Activated naive CD4-positive, alpha-beta T cell (primary cell): ENCODE measurements around the gene DNAJC15.

Experiments
- DNase-seq, 4 experiments: peaks; one replicate each; lab custom pipeline; 2025; lab: John Stamatoyannopoulos, UW

The DNAJC15 gene

DNA sequence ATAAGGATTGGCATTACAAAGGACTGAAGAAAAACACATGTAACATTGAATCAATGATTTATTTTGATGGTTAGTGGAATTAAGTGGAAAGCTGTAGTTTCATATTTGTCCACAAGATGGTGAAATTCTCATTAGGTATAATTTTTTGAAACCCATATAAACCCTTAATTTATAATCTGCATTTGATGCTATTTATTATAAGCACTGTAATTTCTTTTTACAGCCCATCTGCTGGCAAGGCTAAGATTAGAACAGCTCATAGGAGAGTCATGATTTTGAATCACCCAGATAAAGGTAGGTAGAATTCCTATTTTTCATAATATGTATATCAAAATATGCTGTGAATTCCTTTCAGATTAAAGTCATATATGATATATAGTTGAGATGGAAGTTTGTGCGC lies 62.2 kb downstream of the DNAJC15 start:
- DNase-seq: no peak

DNA sequence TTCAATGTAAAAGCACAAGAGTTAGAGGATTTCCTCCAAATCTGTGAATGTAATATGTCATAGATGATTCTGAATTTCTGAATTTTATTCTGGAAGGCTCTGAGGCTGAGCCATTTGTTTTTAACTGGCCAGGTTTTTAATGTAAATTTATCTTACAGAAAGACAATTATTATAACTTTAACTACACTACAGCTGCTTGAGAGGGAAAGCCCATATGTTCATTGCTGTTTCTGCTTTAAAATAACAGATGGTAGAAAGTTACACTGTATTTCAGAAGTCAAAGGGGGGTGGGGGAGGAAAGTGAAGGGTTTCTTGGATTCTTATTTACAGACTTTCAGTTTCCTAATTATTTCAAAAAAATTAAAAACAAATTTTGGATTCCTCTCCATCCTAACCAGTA lies 62.8 kb downstream of the DNAJC15 start:
- no peak for DNase-seq

DNA sequence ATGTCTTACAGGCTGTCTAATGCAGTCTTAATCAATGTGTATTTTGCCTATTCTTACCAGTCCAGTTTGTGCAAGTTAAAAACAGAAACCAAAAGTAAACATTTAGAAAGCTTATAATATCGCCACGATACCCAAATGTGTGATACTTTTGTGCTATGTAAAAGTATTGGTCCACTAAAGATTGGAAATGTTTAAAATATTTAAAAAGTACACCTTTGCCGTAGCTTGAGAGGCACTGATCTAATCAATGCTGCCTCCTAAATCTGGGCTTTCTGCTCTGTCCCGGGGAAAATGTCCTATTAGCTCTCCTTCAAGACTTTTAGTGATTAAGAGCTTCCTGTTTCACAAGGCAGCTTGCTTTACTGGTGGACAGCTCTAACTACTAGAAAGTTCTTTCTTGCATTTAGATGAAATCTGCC lies 64.7 kb downstream of the DNAJC15 start:
- DNase-seq: no peak

DNA sequence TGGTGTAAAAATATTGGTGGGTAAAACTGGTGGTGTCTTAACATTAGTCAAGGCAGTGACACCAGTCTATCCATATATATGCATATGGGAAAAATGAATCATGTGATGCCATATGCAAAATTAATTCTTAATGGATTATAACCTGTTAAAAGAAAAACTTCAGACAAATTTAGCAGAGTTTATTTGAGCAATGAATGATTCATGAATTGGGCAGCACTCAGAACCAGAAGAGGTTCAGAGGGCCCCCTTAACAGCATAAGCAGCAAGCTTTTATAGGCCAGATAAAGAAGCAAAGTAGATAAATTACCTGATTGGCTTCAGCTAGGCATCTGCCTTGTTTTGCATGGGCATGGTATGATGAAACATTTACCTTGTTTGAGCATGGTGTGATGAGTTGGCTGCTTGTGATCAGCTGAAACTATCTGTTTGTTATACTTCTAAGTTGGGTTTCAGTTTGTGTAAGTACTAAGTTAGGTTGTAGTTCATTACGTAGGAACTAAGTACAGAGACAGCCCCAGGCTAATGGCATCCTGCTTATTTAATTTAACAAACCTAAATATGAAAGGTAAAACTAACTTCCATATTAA lies 66.6 kb downstream of the DNAJC15 start:
- no peak for DNase-seq

DNA sequence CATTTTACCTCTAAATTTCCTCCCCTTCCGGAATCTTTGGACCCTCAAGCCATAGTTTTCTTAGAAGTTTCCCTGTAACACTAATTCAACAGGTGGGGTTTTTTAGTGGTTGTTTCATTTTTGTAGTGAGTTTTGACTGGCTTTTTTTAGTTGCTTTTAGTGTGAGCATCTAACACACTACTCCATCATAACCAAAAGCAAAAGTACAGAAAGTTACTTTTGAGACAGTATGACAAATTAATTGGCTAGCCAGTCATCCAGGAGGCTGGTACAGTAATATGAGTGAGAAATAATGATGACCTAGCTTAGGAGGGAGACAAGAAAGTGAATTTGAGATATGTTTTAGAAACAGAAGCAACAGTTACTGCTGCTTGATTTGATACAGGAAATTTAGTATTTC lies 71.5 kb downstream of the DNAJC15 start:
- DNase-seq: no peak

DNA sequence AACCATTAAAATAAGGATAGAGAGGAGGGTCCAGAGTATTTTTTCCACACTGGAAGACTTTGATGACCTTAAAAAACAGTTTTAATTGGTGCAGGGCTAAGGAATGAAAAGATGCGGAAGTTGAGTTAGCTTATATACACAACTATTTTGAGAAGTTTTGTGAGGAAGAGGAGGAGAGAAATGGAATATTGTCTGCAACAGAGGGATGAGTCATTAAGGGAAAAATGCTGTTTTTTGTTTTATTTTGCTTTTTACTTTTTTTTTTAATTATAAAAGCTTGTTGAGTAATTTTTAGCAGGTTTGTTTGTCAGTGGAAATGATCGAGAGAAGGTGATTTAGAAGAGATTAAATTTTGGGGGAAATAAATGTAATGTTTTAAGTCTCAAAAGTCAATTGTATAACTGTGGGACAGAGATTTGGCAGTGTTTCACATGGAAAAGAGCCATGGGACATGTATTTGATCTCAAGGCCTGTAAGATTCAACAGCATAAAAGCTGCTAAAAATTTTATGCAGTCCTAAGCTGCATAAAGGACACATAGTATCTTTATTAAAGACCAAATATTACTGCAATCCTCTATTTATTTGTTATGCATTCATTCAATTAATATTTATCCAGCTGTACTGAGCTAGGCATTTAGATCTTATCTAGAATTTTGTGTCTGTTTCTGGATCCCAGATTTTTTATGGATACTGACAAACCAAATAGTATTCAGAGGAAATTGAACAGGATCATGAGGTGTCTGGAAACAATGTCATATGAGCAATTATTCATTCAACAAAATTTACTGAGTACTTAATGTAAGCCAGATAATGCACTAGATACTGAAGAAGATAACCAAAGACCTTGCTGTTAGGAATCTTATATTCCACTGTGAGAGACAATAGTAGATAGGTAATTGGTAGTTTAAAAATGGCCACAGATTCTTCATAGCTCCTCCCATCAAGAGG lies 72.7 kb downstream of the DNAJC15 start:
- no peak for DNase-seq

DNA sequence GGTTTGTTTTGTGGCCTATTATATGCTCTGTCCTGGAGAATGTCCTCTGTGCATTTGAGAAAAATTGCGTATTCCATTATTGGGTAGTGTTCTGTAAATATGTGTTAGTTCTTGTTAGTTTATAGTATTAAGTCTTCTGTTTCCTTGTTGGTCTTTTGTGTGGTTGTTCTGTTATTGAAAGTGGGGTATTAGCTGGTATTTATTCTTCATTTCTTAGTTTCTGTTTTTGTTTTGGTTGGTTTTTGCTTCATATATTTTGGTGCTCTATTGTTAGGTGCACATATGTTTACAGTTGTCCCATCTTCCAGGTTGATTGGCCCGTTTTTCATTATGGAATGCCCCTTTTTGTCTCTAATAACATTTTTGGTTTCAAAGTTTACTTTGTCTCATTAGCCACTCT lies 77.3 kb downstream of the DNAJC15 start:
- no peak for DNase-seq

DNA sequence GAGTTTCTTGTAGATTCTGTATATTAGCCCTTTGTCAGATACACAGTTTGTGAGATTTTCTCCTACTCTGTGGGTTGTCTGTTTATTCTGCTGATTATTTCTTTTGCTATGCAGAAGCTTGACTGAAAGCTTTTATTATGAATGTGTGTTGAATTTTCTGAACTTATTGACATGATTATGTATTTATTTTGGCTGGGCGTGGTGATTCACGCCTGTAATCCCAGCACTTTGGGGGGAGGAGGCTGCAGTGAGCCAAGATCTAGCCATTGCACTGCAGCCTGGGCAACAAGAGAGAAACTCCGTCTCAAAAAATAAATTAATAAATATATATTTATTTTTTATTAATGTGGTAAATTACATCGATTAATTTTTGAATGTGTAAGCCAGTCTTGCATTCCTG lies 78.9 kb downstream of the DNAJC15 start:
- no peak for DNase-seq

DNA sequence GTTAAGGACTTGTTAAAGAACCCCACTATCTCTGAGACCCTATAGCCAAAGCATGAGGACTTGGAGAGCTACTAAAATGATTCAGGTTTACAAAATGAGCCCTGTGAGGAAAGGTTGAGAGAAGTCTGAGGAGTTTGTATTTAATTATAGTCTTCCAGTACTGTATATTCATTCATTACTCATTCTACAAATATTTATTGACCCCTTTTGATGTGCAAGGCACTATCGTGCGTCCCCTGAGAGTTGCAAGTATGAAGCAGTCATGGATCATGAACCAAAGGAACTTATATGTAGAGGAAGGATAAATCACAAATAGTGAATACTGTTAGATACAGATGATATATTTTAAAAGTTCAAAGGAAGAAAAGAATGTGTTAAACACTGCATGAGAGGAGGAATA lies 84.4 kb downstream of the DNAJC15 start:
- no peak for DNase-seq

DNA sequence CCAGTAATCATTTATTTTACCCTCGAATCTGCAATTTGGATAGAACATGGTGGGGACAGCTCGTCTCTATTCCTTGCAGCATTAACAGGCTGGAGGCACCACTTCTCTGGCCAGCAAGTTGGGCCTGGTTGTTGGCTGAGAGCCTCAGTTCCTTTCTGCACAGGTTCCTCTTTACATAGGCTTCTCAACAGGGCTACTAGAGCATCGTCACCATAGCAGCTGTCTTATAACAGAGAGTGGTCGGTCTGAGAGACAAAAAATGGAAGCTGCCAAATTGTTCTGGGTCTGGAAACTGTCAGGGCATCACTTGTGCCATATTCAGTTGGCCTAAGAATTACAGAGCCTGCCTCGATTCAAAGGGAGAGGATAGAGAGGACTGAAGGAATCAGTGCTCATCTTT lies 86.7 kb downstream of the DNAJC15 start:
- no peak for DNase-seq

DNA sequence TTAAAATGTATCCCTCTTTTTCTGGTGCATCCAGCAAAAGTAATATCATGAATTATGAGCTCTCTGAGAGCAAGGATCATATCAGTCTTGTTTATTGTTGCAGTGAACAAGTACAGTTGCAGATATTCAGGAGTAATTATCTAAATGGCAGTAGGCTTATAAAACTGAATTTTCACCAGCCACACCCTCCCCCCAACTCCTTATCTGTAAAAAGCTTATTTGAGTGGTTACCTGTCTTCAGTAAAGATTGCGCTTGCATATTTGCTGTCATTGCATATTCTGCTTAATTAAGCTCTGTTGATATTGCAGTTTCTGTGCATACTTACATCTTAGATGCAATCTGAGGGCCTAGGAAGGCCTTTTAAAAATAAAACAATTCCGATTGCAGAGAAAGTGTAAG lies 87.3 kb downstream of the DNAJC15 start:
- no peak for DNase-seq

DNA sequence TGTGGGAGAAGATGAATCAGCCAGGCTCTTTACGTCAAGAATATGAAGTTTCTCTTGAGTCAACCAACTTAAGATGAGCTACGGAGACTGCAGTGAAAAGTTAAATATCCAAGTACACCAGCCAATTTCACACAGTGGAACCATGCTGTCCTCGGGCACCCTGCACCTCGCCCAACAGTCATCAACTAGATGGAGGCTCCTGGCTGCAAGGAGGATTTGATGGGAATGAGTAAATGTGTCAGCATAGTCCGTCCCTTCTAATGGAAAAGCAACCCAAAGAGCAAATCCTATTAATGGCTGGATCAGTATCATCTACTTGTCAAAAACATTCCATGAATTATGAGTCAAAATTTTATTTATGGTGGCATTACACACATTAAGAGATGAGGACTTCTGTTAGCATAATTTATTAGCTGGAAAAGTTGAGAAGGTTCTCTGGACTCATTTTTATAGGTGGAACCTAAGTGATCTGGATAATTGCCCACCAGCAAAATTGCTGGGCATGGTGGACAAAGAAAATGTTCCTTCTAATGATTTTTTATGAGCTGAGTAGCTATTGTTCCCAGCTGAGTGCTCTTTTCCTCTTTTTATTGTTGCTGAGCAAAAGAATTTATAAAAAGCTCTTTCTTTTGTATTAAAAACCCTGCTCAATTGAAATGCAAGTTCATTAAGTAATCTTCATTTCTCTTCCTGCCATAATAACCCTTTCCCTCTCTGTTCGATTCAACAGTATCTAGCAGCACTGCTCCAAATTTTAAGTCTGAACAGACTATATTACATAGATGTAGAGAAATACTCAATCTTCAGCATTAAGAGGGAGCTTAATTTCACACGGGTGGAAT lies 88.4 kb downstream of the DNAJC15 start:
- no peak for DNase-seq

DNA sequence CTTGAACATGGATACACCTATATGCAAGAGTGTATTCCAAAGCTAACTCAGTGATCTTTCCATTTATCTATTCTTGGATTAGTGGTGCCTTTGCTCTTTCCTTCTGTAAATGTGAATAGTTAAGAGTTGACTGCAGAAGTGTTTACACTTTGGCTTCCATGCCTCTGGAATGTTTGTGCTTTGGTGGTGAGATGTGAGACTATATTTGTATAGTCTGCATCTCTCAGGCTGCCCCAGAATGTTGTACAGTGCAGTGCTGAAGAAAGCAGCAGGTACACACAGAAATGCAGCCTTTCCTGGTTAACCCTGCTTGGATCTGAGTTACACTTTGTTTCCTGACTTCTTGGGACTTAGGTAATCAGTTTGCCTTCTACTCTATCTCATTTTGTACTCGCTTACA lies 90.2 kb downstream of the DNAJC15 start:
- DNase-seq: no peak

DNA sequence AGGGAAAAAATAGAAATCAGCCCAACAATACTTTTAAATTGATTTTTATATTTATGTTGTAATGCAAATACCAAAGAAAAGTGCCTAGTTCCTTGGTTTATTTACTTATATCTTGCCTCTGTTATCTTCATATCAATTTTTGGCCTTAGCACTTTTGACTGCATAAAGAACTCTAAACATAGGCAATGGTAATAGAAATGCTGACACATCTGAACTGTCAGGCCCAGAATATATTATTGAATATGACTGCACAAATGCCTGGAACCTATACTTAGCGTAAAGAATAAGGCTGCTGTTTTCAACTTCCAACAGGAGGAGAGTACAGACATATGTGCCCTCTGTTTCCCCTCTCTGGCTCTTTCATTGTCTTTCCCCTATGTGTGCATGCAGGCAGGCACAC lies 91.1 kb downstream of the DNAJC15 start:
- DNase-seq: no peak

DNA sequence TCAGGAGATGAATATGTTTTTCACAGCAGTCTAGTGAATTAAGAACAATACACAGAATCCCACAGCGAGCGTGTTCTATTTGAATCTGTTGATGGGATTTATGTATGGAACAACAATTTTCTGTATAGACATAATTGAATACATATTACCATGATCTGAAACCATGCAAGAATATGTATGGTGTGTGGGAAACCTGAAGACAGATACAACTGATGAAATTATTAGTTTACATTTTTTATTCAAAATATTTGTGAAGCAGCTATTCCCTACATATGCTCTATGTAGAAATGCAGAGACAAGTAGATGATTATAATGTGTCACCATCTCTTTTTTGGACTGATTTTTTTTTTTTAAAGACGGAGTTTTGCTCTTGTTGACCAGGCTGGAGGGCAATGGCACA lies 91.8 kb downstream of the DNAJC15 start:
- DNase-seq: no peak

DNA sequence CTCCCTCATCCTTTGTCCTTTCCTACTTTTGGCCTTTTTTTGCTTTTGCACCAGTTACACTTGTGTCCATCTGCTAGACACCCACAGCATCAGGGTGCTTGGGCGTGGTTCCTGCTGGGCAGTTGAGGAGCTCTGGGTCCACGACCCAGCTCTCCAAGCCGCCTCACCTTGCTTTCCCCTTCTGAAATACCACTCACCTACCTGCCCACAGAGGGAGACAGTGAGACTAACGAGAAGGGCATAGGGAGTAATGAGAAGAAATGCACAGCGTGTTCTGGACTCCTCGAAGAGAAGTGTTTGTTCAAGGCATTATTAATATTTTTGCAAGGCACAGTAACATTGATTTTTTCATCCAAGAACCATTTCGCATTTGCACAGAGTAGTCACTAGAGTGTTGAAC lies 92.9 kb downstream of the DNAJC15 start:
- DNase-seq: no peak

DNA sequence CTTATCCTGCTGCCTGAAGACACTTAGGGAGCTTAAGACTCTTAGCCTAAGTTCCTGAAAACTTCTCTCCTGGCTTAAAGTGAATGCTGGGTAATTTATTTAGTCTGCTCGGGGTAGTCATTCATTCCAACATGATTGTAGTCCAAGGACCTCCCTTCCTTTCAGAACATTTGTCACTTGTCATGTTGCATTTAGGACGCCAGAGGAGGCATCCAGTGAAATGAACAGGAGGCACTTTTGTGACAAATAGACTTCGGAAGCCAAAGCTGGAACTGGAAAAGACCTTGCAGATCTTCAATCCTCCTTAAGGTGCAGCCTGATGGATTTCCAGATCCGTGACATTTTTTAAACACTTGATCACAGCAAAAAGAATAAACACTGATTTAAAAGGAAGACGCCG lies 95.1 kb downstream of the DNAJC15 start:
- DNase-seq: no peak

DNA sequence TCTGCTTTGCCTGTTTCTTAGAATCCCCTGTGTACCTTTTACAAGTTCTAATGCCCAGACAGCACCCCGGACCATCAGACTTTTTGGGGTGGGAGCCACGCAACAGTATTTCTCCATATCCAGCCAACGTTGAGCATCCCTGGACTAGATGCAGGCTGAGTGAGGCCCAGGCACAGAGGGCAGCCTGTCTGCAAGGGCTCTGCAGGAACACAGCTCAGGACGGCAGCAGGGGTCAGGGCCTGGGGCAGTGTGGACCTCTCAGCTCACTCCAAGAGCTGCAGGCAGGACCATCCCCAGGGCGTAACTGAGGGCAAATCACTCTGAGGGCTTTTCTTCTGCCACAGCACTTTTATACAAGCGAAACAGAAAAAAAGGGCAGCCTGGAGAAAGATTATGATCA lies 95.8 kb downstream of the DNAJC15 start:
- DNase-seq: no peak

DNA sequence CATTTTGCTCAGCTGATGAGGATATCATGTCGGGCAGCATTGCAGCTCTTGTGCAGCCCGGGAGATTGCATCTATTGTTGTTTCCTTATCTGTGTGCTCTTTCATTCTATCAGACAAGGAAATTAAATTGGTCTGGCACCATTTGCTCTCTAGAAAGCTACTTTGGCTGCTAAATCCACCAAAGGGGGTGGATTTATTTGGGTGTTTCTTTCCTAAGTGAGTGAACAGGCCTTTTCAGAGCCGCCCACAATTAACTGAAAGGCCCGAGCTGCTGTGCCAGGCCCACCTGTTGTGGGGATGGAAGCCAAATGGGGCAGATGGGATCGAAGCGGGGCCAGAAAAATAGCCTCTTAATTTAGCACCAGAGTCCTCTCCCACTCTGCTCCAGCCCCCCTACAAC lies 99.4 kb downstream of the DNAJC15 start:
- DNase-seq: no peak

DNA sequence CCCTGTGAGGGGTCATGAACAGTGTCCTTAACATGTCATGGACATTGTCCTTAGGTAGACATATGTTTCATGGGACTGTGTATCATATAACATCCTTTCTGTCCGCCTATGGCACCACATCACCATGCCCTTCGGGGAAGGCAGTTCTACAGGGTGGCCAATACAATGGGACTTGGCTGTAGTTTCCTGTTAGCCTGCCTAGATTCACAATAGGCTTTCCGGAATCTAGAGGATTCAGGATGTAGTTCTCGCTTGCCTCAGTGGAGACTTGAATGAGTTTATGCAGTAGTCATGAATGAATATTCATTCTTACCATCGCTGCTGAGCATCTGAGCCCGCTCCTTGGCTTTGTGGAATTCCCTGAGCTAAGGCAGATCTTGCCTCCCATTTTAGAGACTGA lies 100.5 kb downstream of the DNAJC15 start:
- no peak for DNase-seq

DNA sequence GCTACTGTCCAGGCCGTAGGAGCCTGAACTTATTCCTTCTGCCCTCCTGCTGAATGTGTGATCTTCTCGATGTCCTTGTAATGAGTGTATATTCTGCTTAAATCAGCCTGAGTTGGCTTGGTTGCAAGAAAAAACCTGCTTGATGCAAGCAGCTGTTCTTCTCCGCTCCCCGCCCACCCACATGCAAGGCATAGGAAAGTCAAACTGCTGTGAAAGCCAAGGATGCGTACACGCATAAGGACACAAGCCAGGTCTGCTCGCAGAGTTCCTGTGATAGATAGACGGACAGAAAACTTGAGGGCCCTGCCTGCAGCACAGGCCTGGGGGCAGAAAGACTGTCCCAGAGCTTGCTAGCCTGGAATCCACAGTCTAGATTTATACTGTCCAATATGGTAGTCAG lies 101.1 kb downstream of the DNAJC15 start:
- no peak for DNase-seq

DNA sequence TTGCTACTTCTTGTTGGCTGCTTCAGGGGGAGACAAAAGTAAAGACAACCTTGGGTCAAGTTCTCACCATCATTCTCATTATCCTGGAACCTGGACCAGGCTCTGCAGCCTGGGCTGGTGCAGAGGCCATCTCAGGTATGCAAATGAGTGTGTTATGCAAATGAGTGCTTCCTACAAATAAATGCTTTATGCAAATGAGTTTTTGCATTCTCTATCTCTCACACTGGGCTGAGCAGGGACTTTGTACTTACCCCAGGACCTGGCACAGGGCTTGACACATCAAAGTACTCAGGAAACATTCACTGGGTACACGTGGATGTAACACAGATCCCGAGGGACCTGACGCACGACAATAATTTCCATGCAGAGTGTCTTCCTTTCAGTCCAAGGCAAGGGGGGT lies 103.0 kb downstream of the DNAJC15 start:
- no peak for DNase-seq
